ENCODE data around the gene MAP2K3. TPM values are rescaled to one million over a fixed set of nuclear protein-coding genes. Genes with fewer than 3 reads are reported as not detected.

Gene MAP2K3
- 22.4 and 22.8 TPM in 2 replicates for total RNA-seq

DNA sequence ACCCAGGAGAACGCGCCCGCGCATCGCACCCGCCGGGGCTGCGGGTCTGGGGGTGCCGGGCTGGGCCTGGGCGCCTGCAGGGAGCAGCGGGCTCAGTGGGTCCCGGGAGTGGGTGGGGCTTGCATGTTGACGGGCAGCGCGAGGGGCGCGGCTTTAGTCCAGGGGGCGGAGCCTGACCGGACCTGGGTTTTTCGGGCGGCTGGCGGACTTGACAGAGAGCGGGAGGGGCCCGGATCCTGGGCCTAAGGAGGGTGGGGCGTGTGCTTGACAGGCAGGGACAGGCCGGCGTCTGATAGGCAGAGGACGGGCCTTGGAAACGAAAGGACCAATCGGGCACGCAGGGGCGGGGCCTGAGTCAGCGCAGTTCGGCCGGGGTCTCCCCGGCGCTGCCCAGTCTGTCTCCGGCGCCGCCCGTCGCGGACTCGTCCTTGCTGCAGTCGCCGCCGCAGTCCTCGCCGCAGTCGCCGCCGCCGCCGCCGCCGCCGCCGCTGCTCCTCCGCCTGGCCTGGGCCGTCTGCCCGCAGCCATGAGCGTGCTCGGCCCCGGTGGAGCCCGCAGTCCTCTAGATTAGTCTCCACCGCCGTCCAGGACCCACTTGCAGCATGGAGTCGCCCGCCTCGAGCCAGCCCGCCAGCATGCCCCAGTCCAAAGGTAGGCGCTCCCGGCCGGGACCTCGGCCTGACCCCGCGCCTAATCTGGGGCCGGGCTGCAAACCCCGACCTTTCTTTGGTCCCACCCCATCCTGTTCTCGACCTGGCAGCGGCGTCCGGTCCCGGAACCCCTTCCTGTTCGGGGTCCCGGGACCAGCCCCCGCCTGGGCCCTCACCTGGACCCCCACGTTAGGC is at the start of gene MAP2K3:
Gene MAP2K3, plus strand, starts transcription at position 393 of the 845 bp plus-strand sequence. Its CDS starts 210 bp downstream, at position 603.
- DNase-seq (ENCODE audit: low read depth), result peak; percentile 96

DNA sequence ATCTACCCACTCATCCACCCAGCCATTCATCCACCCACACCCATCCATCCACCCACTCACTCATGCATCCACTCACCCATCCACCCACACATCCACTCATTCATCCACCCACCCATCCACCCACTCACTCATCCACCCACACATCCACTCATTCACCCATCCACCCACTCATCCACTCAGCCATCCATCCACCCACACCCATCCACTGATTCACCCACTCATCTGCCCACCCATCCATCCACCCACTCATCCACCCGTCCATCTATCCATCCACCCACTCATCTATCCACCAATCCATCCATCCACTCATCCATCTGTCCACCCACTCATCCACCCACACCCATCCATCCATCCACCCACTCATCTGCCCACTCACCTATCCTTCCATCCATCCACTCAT is 48.6 kb upstream of the MAP2K3 start:
- no peak for DNase-seq (ENCODE audit: low read depth)

DNA sequence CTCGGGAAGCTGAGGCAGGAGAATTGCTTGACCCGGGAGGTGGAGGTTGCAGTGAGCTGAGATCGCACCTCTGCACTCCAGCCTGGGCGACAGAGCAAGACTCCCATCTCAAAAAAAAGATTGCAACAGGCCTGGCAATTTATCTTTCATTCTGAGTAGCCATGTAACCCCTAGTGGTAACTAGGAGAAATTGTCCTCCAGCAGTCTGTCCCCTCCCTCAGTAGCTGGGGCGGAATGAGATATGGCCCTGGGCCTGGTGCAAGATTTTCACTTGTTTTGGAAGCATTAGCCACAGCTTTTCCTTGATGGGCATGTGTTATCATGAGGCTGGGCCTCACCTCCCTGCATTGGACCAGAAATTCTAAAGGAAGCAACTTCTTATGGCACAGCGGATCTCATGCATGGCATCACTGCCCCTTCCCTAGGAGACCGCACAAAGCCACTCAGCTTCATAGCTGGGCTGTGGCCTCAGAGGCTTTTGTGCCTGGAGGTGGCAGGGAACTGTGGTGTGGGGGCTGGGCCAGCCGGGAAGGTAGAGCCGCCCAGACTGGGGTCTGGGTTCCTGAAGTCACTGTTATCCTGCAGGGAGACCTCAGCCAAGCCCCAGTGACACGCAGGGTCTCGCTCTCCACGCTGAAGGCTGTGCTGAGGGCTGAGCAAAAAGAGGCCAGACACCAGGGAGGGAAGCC is 44.7 kb upstream of the MAP2K3 start:
- peak; percentile 26 for DNase-seq (ENCODE audit: low read depth)

DNA sequence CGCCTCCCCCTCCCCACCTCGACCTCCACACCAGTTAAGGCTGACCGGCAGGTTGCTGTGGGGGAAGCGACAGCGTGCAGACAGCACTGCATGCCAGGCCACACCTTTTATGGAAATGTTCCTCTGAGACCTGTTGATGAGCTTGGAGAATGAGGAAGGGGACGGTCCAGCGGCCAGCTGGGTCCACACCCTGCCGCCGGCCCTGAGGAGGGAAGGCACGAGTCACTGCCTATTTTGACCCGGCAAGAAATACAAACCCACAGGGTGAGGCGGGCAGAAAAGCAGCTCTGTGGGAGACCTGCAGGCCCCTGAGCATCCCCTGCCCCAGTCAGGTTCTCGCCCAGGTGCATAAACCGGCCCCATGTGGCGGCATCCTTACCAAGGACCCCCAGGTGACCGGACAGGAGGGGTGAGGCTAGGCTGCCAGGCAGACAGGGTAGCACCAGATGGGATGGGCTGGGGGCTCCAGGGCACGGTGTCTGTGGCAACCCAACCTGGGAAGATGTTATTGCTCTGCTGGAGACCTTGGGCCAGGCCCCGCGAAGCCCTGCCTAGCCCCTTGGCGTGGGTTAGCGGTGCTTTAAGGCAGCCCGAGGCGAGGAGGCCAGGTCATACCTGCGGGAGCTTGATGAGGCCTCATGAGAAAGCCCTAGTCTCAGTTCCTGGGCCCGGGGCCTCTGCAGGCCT is 44.0 kb upstream of the MAP2K3 start:
- peak; percentile 28 for DNase-seq (ENCODE audit: low read depth)

DNA sequence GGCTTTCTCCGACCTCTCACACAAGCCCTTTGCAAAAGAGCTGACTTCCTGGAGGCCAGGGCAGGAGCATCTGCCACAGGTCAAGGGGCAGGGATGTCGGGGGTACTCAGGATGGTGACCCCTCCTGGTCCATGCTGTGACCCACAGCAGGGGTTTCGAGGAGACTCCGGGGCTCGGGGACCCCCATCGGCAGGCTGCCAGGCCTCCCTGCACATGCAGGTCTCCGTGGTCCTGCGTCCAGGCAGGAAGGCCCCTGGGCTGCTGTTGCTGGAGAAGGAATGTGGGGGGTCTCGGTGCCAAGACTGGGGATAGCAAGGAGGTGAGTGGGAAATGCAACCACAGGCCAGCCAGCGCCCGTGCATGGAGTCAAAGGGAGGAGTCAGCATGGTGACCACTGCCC is 42.9 kb upstream of the MAP2K3 start:
- no peak for DNase-seq (ENCODE audit: low read depth)

DNA sequence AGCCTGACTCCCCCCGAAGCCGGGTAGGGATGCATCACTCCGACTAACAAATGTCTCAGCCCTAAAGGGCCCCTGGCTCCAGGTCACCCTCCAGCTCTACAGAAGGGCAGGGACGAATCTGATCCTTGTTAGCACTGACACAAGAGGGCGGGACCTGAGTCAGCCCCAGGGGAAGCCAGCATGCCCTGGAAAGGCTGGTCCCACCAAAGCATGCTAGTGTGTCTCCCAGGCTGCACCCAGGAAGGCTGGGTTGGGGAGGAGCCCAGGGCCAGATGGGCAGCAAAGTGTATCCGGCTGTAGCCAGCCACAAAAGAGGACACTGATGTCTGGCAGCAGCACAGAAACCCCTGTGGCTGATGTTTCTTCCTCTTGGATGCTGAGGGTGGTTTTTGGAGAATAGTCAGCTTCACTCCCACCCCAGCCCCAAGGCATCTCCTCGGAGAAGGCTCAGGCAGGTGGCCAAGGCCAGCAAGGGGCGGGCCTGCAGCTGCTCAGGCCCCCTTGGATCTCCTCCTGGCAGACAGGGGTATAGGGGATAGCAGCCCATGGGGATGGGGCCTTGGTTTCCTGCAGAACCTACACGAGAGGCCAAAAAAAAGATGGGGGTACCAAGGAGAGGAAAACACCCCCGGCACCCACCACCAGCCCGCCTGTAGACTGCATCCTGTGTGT is 42.3 kb upstream of the MAP2K3 start:
- no peak for DNase-seq (ENCODE audit: low read depth)

DNA sequence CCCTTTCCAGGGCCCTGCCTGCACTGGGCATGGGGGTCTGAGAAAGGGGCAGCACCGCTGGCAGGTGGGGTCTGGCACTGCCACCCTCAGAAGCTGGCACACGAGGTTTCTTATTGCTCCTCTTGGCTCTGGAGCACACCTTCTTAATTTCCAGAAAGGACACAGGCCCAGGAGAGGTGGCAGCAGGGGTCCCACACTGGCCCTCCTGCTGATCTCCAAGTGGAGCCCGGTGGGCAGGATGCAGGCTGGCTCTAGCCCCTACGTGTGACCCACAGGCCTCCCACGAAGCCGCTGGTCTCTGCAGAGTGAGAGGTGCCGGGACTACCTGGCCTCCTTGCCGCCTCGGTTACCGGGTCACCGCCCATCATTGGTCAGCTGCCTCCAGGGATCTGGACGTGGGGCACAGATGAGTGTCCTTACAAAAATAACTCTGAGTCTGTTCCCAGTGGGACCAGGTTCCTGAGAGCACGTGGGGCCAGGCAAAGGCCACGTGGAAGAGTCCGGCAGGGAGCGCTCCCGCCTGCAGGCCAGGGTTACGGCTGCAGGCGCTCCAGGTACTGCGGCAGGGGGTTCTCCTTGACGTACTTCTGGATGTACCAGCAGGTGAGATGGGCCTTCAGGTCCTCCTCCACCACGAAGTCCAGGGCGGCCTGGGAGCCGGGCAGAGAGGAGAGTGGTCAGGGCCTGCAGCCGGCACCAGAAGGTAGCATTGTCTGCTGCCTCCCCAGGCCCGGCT is 41.6 kb upstream of the MAP2K3 start:
- DNase-seq (ENCODE audit: low read depth), result no peak

DNA sequence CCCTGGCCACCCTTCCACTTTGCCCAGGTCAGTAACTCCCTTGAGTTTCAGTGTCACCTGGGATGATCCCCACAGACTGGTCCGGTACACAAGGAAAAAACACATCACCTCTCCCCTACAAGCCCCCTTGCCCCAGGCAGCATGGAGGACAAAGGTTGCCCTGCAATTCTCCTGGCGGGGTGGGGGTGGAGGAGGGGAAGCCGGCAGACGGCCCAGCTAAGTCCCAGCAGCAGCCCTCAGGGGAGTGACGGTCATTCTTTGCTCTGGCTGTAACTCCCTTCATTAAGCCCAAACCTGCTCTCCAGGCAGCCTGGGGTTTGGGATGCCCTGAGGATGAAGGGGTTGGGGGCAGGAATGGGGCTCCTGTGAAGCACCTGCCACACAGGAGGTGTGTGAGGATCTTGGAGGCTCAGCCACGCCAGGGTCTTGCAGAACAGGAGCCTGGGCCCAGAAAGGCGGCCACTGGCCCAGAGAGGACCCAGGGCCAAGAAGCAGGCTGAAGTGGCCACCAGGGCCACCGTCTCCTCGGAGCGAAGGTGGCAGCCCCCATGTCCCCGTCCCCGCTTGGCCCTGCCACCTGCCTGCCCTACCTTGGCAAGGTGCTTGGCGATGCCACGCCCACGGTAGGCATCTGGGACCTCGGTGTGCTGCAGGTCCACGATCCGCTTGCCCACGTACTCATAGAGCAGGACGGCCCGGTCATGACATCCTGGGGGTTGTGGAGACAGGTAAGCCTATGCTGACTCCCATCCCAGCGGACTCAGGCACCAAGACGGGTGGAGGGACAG is 40.8 kb upstream of the MAP2K3 start:
- no peak for DNase-seq (ENCODE audit: low read depth)

DNA sequence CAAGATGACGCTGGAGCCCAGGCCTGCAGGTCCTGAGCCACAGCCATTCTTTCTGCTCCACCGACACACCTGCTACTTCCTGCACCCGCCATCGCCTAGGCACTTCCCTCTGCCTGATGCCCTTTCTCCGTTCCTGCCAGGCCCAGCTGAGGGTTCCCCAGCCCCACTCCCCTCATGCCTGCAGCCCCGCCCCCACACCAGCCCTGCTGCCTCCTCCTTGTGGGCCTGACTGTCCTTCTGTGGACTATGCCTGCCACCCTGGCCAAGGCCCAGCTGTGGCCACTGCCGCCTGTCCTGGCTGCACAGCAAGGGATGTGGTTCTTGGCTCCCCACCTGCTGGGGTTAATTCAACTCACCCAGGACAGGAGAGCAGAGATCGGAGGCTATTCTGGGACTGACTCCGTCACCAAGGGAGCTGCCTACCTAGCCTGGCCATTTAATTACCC is 38.8 kb upstream of the MAP2K3 start:
- no peak for DNase-seq (ENCODE audit: low read depth)

DNA sequence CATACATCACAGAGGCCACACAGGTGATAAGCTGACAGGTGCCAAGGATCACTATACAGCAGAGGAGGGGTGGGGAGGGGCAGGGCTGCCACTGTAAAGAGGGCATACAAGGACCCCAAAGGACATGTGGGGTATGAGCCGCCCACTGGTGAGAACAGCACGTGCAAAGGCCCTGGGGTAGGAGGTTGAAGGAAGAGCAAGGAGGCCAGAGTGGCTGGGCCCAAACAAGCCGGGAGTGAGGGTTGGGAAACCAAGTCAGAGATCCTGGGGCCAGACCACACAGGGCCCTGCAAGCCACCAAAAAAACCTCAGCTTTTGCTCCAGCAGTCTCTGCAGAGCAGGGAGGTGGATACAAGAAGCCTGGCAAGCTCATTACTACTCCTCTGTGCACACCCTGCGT is 37.8 kb upstream of the MAP2K3 start:
- no peak for DNase-seq (ENCODE audit: low read depth)

DNA sequence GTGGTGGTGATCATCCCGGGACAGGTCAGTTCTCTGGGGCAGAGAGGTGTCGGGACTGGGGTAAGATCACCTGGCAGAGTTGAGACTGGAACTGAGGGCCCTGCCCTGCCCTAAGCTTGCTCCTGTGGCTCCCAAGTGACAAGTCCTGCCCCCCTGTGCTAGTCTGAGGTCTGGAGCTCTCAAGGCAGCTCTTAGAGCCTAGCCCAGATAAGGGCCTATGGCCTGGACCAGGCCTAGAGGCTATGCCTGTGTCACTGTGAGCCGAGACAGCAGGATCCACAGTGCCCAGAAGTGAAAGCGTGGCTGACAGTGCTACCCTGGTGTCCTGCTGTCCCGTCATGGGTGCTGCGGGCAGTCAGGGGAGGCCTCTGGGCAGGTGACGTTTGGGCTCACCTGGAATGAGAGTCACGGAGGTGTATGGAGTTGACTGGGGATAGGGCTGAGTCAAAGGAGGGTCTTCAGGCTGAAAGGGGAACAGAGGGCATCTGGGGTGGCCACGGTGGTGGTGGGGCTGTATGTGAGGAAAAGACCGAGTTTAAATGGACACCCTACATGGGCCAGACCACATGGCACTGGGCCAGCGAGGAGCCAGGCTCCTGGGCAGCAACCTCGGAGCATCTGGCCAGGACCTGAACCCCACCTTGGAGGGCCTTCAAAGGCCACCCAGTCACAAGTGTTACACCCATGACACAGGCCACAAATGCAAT is 36.8 kb upstream of the MAP2K3 start:
- DNase-seq (ENCODE audit: low read depth), result no peak

DNA sequence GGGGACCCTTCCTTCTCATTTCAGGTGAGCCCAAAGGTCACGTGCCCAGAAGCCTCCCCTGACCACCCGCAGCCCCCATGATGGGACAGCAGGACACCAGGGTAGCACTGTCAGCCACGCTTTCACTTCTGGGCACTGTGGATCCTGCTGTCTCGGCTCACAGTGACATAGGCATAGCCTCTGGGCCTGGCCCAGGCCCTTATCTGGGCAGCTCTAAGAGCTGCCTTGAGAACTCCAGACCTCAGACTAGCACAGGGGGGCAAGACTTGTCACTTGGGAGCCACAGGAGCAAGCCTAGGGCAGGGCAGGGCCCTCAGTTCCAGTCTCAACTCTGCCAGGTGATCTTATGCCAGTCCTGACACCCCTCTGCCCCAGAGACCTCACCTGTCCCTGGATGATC is 36.0 kb upstream of the MAP2K3 start:
- no peak for DNase-seq (ENCODE audit: low read depth)

DNA sequence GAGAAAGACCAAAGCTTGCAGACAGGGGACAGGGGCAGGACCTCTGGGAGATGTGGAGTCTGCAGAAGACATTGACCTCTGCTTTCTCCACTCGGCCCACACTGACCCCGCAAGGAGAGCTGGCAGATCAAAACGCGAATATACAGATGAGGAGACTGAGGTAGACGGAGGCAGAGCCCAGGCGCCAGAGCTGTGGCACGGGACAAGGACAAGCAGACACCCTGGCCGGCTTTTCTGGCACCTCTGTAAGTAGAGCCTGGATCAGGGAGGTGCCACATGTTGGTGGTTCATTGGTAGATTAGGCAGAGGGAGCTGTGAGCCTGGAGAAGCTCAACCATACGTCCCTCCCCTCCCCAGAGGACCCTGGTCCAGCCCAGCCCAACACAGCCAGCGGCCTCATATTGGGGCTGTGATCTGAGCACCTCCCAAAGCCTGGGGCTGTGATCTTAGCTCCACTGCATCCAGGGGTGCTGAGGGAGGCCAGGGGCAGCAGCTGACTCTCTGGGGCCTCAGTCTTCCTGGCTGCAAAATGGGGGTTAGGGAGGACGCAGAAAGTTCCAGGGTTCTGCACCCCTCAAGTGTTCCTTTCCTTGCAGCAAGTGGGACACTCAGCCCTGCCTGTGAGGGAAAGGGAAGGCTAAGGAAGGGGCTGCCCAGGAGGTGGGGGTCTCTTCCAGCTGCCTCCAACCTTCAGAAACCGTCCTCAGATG is 35.3 kb upstream of the MAP2K3 start:
- DNase-seq (ENCODE audit: low read depth), result no peak

DNA sequence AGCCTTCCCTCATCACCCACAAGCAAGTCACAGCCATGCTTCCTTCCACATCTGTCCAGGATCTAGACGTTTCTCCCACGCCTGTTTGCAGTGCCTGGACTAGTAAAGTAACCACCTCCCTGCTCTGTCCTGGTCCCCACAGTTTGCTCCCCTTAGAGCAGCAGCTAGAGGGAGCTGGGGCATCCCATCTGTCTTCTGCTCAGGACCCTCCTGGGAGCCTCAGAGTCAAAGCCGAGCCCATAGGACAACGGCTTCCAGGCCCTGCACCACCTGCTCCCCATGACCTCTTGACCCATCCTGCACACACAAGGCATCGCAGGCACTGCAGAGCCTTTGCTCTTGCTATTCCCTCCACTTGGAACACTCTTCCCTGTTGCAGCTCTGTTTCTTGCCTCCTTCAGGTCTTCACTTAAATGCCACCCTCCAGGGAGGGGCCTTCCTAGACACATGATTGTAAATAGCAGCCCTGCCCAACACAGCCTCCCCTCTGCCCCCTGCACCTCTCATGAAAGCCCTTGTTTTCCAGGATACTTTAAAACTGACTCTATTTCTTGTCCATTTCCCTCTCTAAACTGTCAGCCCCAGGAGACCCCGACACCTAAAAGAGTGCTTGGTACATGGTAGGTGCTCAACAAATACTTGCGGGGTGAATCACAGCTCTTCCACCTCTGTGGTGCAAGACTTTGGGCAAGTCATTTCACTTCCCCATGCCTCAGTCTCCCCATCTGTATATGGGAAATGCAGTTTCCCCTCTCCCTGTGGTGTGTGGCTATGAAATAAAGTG is 34.4 kb upstream of the MAP2K3 start:
- DNase-seq (ENCODE audit: low read depth), result no peak

DNA sequence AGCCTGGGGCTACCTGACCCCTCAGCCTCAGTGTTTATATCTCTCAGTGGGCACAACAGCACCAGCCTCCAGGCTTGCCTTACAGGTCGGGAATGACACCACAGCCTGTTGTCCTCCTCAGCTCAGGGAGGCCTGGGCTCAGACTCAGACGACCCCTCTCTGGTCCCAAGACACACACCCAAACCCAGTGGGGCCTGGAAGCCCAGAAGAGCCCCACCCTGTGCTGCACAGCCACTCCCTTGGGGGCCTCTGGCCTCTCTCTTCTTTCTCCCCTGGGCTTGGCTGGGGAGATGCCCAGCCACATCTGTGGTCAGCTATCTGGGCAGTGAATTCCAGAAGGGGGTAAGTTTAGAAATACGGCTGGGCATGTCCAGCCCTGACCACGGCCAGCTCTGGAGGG is 33.7 kb upstream of the MAP2K3 start:
- no peak for DNase-seq (ENCODE audit: low read depth)

DNA sequence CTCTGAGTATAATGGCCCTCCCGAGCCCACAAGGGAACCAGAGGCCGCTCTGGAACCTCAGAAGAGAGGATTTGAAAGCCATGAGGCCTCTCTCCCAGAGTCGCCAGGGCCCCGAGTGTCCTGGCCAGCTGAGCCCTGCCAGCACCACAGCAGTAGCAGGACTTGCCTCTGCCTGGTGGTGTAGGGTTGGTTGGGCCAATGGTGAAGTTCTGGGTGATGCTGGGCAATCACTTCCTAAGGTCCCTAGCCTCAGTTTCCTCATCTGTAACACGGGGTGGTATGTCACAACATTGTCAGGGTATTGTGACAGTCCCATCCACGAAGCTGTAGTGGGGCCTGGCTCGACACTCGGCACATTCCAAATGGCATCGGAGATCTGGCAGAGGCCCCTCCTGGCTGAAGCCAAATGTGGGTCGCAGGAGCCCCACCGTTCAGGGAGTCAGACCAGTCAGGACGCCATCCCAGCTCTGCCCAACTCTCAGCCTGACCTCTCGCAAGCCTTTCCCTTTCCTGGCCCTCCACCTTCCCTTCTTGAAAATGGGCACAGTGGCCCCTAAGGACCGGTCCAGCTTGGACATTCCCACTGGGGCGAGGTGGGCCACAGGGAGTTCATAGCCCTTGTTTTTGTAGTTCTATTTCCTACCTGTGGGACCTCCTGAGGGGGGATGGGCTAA is 33.0 kb upstream of the MAP2K3 start:
- no peak for DNase-seq (ENCODE audit: low read depth)

DNA sequence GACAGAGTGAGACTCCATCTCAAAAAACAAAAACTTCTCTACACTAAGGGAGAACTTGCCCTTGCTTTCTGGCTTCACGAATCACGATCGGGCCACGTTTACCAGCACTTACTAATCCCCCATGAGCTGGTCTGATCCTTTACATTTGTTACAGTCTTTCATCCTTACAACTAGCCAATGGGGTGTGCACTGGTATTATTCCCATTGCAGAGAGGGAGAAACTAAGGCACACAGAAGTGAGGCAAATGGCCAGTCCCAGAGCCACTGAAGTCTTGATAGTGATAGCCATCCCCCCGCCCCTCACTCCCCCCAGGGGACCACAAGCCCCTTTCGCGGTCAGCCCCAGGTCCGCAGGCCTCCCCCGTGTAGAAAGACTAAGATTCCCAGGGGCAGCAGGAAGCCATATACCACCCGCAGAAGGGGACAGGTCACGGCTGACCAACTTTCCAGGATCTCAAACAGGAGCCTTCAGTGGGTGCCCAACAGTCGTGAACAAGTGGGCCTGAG is 32.2 kb upstream of the MAP2K3 start:
- DNase-seq (ENCODE audit: low read depth), result no peak
